Uterus (tissue), 4 donors: ENCODE results near the gene RHEX. TPM values are rescaled to one million over a fixed set of nuclear protein-coding genes. Genes with fewer than 3 reads are reported as not detected.

ENCODE experiments used
- DNase-seq, 2 donors: peaks; one replicate each; pipeline ENCODE4 v3.0.0-alpha.2; 2019 to 2020
- H3K27ac ChIP-seq, 2 donors: fragments of 200-600 bp; sonication (generic); 1 replicate in 1 of 2; 2 replicates in 1 of 2; pipeline ENCODE4 v1.5.1; 2016 to 2018
- H3K27me3 ChIP-seq, 2 donors: fragments of 200-600 bp; sonication (generic); one replicate each; pipeline ENCODE4 v1.5.1; 2018 to 2019; ENCODE audit warnings: control low read depth in 1 of 2
- H3K36me3 ChIP-seq, 2 donors: fragments of 200-600 bp; sonication (generic); one replicate each; pipeline ENCODE4 v1.5.1; 2019; ENCODE audit warnings: control low read depth in 1 of 2
- H3K4me1 ChIP-seq, 2 donors: fragments of 200-600 bp; sonication (generic); one replicate each; pipeline ENCODE4 v1.5.1; 2018 to 2019; ENCODE audit warnings: control low read depth in 1 of 2
- H3K4me3 ChIP-seq, 2 donors: fragments of 200-600 bp; sonication (generic); 1 replicate in 1 of 2; 2 replicates in 1 of 2; pipeline ENCODE4 v1.5.1; 2018 to 2019; ENCODE audit warnings: mild to moderate bottlenecking in 1 of 2
- H3K9me3 ChIP-seq, 2 donors: fragments of 200-600 bp; sonication (generic); one replicate each; pipeline ENCODE4 v1.5.1; 2019; ENCODE audit warnings: control low read depth in 1 of 2
- CTCF ChIP-seq, 4 experiments: fragments of 200-600 bp in 2 of 4; fragments of 450-650 bp in 2 of 4; sonication (generic) in 2 of 4; IDR thresholded peaks; one replicate each; pipeline ENCODE4 v1.5.1; 2016 to 2019; ENCODE audit warnings: antibody characterized with exemption in 4 of 4, mild to moderate bottlenecking in 2 of 4, moderate library complexity in 1 of 4
- POLR2A ChIP-seq, 2 donors: fragments of 450-650 bp; IDR thresholded peaks; one replicate each; pipeline ENCODE4 v1.6.1; 2016; ENCODE audit warnings: antibody characterized with exemption in 2 of 2, mild to moderate bottlenecking in 1 of 2, moderate library complexity in 1 of 2
- intact Hi-C: fragments of 100-400 bp; cut with DNase I; formaldehyde crosslinking; loops from one replicate; pipeline ENCODE4 v1.15.1; 2023; ENCODE audit warnings: low total_unique reads
- total RNA-seq, 4 donors: library from RNA; depleted of rRNA in 3 of 4; stranded (reverse); fragments of >200 nt in 3 of 4; gene quantifications; one replicate each; pipeline versions ENCODE4 v1.1.0 to v1.2.4, GENCODE V29; 2014 to 2023
- donor health status: DM: yes; HTN: yes; CAD: no.

Gene RHEX
- total RNA-seq, 4 donors from 2014 or later, result 3.6 to 6.4 (median 5.6) TPM; not detected in 1

- H3K9me3 ChIP-seq, result no peaks in the 10 kb centered on the region
- TF ChIP-seq CTCF (IDR thresholded peaks at IDR 0.05) (no peak), POLR2A (IDR thresholded peaks at IDR 0.05) (no peak)
- H3K36me3 ChIP-seq, result no peaks in the 10 kb centered on the region
- DNase-seq, result no peak
- intact Hi-C loops, result no loop called here
- no peak overlapping the region for H3K4me3 ChIP-seq
- no peak overlapping the region for H3K27ac ChIP-seq
- no peaks in the 10 kb centered on the region for H3K4me1 ChIP-seq
- no peaks in the 10 kb centered on the region for H3K27me3 ChIP-seq
Observed at GRCh38 chr1:206030191-206030590, 22.8 kb upstream of the RHEX start.

GRCh38 chr1:206030714-206031113, 22.3 kb upstream of the RHEX start:
- no peak for TF ChIP-seq POLR2A (IDR thresholded peaks at IDR 0.05)
- TF ChIP-seq CTCF (IDR thresholded peaks at IDR 0.05), result peak; percentile 67 to 69 (median 68)
- intact Hi-C loops, result no loop called here
- peak; percentile 50 to 52 for DNase-seq
- no peaks in the 10 kb centered on the region for H3K4me1 ChIP-seq
- H3K27me3 ChIP-seq, result no peaks in the 10 kb centered on the region
- H3K9me3 ChIP-seq, result no peaks in the 10 kb centered on the region
- no peaks in the 10 kb centered on the region for H3K36me3 ChIP-seq
- no peak overlapping the region for H3K4me3 ChIP-seq
- no peak overlapping the region for H3K27ac ChIP-seq

- Histone ChIP-seq H3K4me3 (no peak overlapping the region), H3K36me3 (no peaks in the 10 kb centered on the region), H3K27ac (no peak overlapping the region), H3K27me3 (no peaks in the 10 kb centered on the region), H3K9me3 (no peaks in the 10 kb centered on the region), H3K4me1 (no peaks in the 10 kb centered on the region)
- TF ChIP-seq CTCF (IDR thresholded peaks at IDR 0.05) (no peak), POLR2A (IDR thresholded peaks at IDR 0.05) (no peak)
- DNase-seq, result no peak
- intact Hi-C loops, result no loop called here
Observed at GRCh38 chr1:206032380-206033140, 20.4 kb upstream of the RHEX start.

- TF ChIP-seq POLR2A (IDR thresholded peaks at IDR 0.05) (no peak), CTCF (IDR thresholded peaks at IDR 0.05) (no peak)
- Histone ChIP-seq H3K27me3 (no peaks in the 10 kb centered on the region), H3K4me3 (no peak overlapping the region), H3K27ac (no peak overlapping the region), H3K4me1 (no peaks in the 10 kb centered on the region), H3K36me3 (no peaks in the 10 kb centered on the region), H3K9me3 (no peaks in the 10 kb centered on the region)
- no peak for DNase-seq
- intact Hi-C loops, result no loop called here
Observed at GRCh38 chr1:206035027-206035426, 17.9 kb upstream of the RHEX start.

- H3K4me3 ChIP-seq, result no peak overlapping the region
- H3K9me3 ChIP-seq, result no peaks in the 10 kb centered on the region
- H3K36me3 ChIP-seq, result no peaks in the 10 kb centered on the region
- H3K27me3 ChIP-seq, result no peaks in the 10 kb centered on the region
- no peaks in the 10 kb centered on the region for H3K4me1 ChIP-seq
- no peak for DNase-seq
- H3K27ac ChIP-seq, result no peak overlapping the region
- TF ChIP-seq CTCF (IDR thresholded peaks at IDR 0.05) (no peak), POLR2A (IDR thresholded peaks at IDR 0.05) (no peak)
- intact Hi-C loops, result no loop called here
Observed at GRCh38 chr1:206036663-206037455, 16.1 kb upstream of the RHEX start.
